GM19035 (cell line): ENCODE data around the gene SFXN1.
"Not testable (repeated sequence)": the region's sequence is repeated elsewhere in the genome, so short reads cannot be mapped to it uniquely, and the experiment has no call there.

Source experiments
- ATAC-seq: cut with Tn5 transposase; IDR thresholded peaks from one replicate; pipeline ENCODE4 v1.9.1; 2021; ENCODE audit not compliant: unreplicated experiment

The SFXN1 gene

GRCh38 chr5:175478384-175479124 is at the start of gene SFXN1:
TSS of gene SFXN1 (plus strand) at chr5:175478560. CDS start at chr5:175492104, 13,544 bp downstream.
- ATAC-seq: peak; percentile 93

GRCh38 chr5:175434800-175435199 is 43.6 kb upstream of the SFXN1 start:
- no peak for ATAC-seq

GRCh38 chr5:175436359-175436758 is 42.0 kb upstream of the SFXN1 start:
- ATAC-seq: no peak

- no peak for ATAC-seq
Measured at GRCh38 chr5:175438234-175438857, 40.0 kb upstream of the SFXN1 start.

GRCh38 chr5:175443514-175444059 is 34.8 kb upstream of the SFXN1 start:
- ATAC-seq: no peak

GRCh38 chr5:175444060-175444904 is 34.1 kb upstream of the SFXN1 start, which contains the start of gene DRD1:
TSS of gene DRD1 (minus strand) at chr5:175444182. CDS start at chr5:175443099, 1,083 bp downstream.
- no peak for ATAC-seq

- ATAC-seq: no peak
Measured at GRCh38 chr5:175444905-175445456, 33.4 kb upstream of the SFXN1 start.

GRCh38 chr5:175446378-175446777 is 32.0 kb upstream of the SFXN1 start:
- not testable (repeated sequence) for ATAC-seq

GRCh38 chr5:175447571-175447970 is 30.8 kb upstream of the SFXN1 start:
- no peak for ATAC-seq

GRCh38 chr5:175448276-175448675 is 30.1 kb upstream of the SFXN1 start:
- no peak for ATAC-seq

GRCh38 chr5:175452166-175452565 is 26.2 kb upstream of the SFXN1 start:
- no peak for ATAC-seq

- not testable (repeated sequence) for ATAC-seq
Measured at GRCh38 chr5:175454338-175454737, 24.0 kb upstream of the SFXN1 start.

GRCh38 chr5:175456105-175456742 is 22.1 kb upstream of the SFXN1 start:
- no peak for ATAC-seq

- ATAC-seq: peak; percentile 96
Measured at GRCh38 chr5:175457466-175457865, 20.9 kb upstream of the SFXN1 start.

- no peak for ATAC-seq
Measured at GRCh38 chr5:175460126-175460525, 18.2 kb upstream of the SFXN1 start.

- no peak for ATAC-seq
Measured at GRCh38 chr5:175460552-175460951, 17.8 kb upstream of the SFXN1 start.

GRCh38 chr5:175461370-175461769 is 17.0 kb upstream of the SFXN1 start:
- no peak for ATAC-seq

GRCh38 chr5:175463641-175464040 is 14.7 kb upstream of the SFXN1 start:
- no peak for ATAC-seq

GRCh38 chr5:175464074-175464941 is 14.1 kb upstream of the SFXN1 start:
- peak; percentile 99 for ATAC-seq

GRCh38 chr5:175464942-175465233 is 13.5 kb upstream of the SFXN1 start:
- no peak for ATAC-seq
